ENCODE data around the gene IRAK1BP1.
"Not testable (repeated sequence)": the region's sequence is repeated elsewhere in the genome, so short reads cannot be mapped to it uniquely, and the experiment has no call there.

Gene IRAK1BP1

DNA sequence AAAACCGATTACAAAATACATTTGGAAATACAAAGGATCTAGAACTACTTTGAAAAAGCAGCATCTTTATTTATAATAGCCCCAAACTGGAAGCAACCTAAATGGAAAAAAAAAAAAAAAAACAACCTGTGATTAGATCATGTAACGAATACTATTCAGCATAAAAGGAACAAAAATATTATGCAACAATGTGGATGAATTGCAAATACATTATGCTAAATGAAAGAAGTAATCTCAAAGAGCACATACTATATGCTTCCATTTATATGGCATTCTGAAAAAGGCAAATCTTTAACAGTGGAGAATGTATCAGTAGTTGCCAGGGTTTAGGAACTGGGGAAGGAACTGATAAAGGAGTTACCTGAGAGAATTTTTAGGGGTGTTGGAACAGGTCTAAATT, 28.9 kb downstream of the IRAK1BP1 start:
- DNase-seq: no peak

DNA sequence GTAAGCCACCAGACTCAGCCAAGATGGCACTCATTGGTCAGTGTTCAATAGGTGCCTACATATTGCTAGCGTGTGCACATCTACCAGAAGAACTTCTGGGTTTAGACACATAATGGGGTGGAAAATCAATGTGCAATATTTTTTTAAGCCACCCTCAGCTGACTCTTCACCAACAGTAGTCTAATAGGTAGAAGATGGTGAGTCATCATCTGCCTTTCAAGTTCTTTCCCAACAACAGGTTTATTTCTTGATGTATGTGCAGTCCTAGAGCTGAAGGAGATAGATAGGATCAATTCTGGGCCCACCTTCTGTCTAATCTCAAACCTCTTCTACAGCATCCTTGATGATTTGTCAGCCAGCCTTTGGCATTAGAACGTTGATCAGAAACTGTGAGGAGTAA, 41.3 kb downstream of the IRAK1BP1 start:
- DNase-seq: no peak

DNA sequence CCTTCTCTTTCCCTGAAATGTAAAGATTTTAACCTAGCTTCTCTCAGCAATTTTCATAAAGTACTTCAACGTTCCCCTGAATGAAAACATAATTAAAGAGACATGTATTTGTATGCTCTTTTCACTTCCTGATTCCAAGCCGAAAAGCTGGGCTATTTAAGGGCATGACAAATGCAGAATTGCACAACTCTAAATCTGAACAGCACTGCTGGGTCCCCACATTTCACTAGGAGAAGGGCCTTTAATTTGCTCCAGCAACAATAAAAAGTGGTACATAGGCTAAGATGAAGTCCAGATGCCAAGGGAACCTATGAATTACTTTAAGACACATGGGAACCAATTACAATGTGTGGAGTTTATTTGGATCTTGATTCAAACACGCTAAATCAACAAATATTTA, 42.0 kb downstream of the IRAK1BP1 start:
- DNase-seq: no peak

DNA sequence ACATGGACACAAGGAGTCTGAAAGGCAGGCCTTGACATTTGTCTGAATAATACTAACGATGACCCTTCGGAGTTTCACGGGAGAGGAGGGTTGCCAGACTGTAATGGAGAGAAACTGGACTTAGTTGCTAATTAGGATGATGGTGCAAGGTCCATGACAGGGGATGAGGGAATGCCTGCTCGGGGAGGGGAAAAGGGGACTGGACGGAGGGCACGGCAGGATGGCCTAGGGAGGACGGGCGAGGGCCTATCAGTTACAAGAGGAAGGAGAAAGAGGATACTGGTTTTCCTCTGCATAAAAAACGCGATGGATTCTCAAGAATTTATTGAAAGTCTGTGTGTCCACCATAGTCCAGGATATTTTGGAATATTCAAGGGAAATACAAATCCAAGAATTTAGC, 42.7 kb downstream of the IRAK1BP1 start:
- no peak for DNase-seq

GRCh38 chr6:78910591-78911171, 43.3 kb downstream of the IRAK1BP1 start:
- DNase-seq: no peak

DNA sequence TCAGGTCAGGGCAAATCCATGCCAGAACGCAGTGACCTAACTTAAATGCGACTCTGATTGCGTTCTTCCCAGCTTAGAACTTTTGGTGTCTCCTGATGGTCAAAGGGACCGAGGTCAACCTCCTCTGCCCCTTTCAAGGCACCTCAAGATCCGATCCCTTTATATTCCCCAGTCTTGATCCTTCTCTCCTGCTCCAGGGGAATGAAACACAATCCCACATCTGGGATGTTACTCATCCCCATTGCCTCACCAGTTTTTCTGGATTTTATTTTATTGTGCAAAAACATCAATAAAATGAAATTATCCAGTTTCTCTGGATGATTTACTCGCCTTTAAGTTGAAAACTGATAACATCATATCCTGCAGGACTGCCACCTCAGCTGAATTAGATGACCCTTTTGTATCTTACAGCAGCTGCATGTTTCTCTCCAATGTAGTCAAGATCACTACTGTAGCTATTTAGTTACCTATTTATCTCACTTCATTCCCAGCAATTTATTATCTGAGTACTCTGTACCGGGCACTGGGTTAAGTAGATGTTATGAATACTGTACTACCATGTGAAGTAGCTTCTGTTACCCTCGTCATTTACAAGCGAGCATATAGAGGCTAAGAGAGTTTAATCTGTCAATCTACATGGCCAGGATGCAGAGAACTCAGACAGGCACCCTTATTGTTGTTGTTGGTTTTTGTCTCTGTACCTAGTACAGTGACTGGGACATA, 44.0 kb downstream of the IRAK1BP1 start:
- no peak for DNase-seq

- no peak for DNase-seq
Measured at GRCh38 chr6:78916411-78916810, 49.1 kb downstream of the IRAK1BP1 start.

DNA sequence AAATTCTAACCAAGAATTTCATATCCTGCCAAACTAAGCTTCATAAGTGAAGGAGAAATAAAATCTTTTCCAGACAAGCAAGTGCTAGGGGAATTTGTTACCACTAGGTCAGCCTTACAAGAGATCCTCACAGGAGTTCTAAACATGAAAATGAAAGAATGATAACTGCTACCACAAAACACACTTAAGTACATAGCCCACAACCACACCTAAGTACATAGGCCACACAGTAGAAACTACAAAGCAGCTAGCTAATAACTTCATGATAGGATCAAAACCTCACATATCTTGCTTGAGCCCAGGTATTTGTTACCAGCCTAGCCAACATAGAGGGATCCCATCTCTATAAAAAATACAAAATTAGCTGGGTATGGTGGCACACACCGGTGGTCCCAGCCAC, 50.4 kb downstream of the IRAK1BP1 start:
- no peak for DNase-seq

DNA sequence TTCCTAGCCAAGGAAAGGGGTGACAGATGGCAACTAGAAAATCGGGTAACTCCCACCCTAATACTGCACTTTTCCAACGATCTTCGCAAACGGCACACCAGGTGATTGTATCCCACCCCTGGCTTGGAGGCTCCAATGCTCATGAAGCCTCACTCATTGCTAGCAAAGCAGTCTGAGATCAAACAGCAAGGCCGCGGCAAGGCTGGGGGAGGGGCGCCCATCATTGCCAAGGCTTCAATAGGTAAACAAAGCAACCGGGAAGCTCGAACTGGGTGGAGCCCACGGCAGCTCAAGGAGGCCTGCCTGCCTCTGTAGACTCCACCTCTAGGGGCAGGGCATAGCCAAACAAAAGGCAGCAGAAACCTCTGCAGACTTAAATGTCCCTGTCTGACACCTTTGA, 53.8 kb downstream of the IRAK1BP1 start:
- DNase-seq: not testable (repeated sequence)

GRCh38 chr6:78925317-78925716, 58.0 kb downstream of the IRAK1BP1 start:
- no peak for DNase-seq

GRCh38 chr6:78935553-78935952, 68.2 kb downstream of the IRAK1BP1 start:
- DNase-seq: no peak

- no peak for DNase-seq
Measured at GRCh38 chr6:78936515-78936914, 69.2 kb downstream of the IRAK1BP1 start.

GRCh38 chr6:78942446-78942845, 75.1 kb downstream of the IRAK1BP1 start:
- DNase-seq: no peak

DNA sequence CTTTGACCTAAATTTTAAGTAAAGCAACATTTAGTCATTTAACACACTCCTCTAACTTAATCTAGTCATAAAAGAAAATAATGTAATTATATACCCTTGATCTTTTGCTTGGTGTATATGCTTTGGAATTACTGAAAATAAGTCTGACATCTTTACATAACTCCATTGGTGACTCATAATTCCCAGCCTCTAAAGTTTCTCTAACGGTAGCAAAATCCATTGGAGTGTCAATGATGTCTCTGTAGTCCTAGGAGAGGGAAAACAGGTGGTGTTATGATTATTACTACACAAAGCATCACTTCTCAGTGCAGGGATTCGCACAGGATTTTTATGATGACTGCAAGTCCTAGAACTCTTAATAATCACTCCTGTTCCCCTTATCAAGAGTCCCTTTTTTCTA, 80.2 kb downstream of the IRAK1BP1 start:
- DNase-seq: no peak

DNA sequence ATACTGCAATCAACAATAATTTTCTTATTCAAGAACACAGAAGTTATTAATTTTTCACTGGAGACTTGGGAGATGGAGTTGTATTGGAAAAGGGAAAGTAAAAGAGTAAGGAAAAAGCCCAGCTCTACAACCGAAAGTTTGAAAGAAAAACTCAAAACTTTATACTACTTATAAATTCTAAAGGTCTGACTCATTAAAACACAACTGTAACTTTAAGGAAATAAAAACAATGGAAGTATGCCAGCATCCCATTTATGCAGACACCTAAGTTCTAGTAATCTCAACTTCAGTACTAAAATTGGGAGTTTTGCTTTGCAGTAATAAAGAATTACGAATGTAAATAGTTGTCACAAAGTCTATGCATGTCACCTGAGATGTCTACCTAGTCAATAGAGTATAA, 80.6 kb downstream of the IRAK1BP1 start:
- no peak for DNase-seq

GRCh38 chr6:78948785-78949184, 81.4 kb downstream of the IRAK1BP1 start:
- no peak for DNase-seq

DNA sequence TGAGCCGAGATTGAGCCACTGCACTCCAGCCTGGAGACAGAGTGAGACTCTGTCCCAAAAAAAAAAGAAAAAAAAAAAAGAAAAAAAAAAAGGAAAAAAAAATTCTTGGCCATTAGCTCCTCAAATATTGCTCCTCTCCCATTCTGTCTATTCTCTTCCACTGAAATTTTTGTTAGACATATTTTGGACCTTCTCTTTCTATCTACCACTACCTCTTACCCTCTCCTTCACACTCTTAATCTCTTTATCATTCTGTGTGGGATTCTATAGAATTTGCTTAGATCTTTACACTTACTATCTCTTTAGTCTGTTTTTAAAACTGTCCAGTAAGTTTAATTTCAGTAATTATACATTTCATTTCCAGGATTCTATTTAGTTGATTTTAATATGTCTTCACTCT, 85.0 kb downstream of the IRAK1BP1 start:
- no peak for DNase-seq

All from CD4-positive, alpha-beta T cell treated with Interleukin-17A for 4 hours (primary cell).